ENCODE measurements around the gene ARPC2. TPM values are rescaled to one million over a fixed set of nuclear protein-coding genes. Genes with fewer than 3 reads are reported as not detected.

Gene ARPC2
- polyA plus RNA-seq, 1 experiment: 666 TPM

DNA sequence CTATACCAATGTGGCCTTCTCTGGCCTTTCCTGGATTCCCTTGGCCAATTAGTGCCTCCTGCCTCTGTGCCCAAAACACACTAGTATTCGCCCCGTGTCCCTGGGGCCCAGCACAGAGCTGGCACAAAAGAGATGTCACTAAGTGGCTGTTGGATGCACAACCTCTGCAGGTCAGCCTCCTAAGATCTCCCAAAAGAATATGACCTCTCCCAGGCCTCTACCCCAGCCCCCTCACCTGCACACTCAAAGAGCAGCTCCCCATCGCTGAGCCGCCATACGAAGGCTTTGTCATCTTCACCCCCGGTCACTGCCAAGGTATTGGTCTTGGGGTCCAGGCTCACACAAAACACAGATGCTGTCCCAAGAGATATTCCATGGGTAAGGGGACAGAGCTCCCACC lies 50.3 kb downstream of the ARPC2 start:
- POLR2A ChIA-PET: no interaction called here
- CTCF ChIA-PET: no interaction called here

DNA sequence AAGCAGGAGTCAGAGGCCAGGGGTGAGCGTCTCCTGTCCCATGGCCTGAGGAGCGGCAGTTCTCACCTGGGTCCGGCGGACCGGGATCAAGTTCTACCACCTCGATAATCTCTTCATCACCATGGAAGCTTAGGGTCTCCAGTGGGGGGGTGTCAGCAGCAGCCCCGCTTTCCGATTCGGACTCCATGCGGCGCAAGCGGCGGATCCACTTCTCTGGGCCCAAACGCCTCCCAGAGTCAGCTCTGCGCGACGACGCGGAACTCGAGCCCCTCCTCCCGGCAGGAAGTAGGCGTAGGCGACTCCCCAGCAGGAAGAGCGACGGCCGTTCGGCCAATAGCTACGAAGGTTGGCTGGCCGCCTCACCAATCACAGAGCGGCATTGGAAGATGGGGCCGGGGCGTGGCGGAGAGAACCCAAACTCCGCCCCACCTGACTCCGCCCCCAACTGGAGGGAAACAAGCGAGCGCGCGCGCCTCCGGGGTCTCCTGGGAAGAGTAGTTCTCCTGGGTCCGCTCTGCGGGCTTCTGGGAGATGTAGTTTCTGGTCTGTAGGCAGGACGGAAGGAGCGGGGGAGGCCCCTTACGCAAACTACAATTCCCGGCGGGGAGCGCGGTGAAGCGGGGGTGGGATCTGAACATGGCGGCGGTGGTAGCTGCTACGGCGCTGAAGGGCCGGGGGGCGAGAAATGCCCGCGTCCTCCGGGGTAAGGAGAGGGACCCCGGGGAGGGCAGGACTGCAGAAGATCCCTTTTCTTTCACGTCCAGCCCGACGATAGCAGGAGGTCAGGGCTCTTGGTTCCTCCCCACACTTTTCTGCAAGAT lies 53.1 kb downstream of the ARPC2 start, which contains the start of the genes AAMP and PNKD:
Gene AAMP, minus strand, starts transcription at position 238 of the 821 bp plus-strand sequence. Its CDS starts 51 bp downstream, at position 187.
Gene PNKD, plus strand, starts transcription at position 620 of the 821 bp plus-strand sequence. Its CDS starts 17 bp downstream, at position 637.
- no peaks in the 10 kb centered on the region for H3K27me3 ChIP-seq (ENCODE audit: control insufficient read depth, insufficient read depth, low read length)
- TF ChIP-seq, protein P1, sequence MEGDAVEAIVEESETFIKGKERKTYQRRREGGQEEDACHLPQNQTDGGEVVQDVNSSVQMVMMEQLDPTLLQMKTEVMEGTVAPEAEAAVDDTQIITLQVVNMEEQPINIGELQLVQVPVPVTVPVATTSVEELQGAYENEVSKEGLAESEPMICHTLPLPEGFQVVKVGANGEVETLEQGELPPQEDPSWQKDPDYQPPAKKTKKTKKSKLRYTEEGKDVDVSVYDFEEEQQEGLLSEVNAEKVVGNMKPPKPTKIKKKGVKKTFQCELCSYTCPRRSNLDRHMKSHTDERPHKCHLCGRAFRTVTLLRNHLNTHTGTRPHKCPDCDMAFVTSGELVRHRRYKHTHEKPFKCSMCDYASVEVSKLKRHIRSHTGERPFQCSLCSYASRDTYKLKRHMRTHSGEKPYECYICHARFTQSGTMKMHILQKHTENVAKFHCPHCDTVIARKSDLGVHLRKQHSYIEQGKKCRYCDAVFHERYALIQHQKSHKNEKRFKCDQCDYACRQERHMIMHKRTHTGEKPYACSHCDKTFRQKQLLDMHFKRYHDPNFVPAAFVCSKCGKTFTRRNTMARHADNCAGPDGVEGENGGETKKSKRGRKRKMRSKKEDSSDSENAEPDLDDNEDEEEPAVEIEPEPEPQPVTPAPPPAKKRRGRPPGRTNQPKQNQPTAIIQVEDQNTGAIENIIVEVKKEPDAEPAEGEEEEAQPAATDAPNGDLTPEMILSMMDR (IDR thresholded peaks at IDR 0.05; ENCODE audit: low read depth, low read length): 0 out of 2 replicates have a peak, but pooled peaks have one; percentile 26
- no peaks in the 10 kb centered on the region; the same call in 1 of the 2 replicates for H3K9me3 ChIP-seq (ENCODE audit: control insufficient read depth, insufficient read depth, low read length)
- ChIA-PET CTCF (interaction anchor here (0.6 to 4.9 kb wide), 12 partner anchors 9 to 197 kb away, joined by 3 to 73 read pairs (median 4); partner anchors contain the start of gene TMBIM1), POLR2A (interaction anchor here (0.6 to 3.0 kb wide), 6 partner anchors 11 to 388 kb away, joined by 3 to 17 read pairs (median 4); no protein-coding TSS in a partner anchor)
- peak within 1 kb of the TSS; percentile 65 for H3K27ac ChIP-seq (ENCODE audit: low read depth, low read length)
- DNase-seq (ENCODE audit: low read depth, low spot score): peak; percentile 99
- H3K4me3 ChIP-seq (ENCODE audit: low read depth, low read length): peak within 1 kb of the TSS; percentile 96

More for the DNA sequence above, 50.3 kb downstream of the ARPC2 start:
- TF ChIP-seq, protein P1 (IDR thresholded peaks at IDR 0.05; ENCODE audit: low read depth, low read length): no peak
- Histone ChIP-seq H3K9me3 (ENCODE audit: control insufficient read depth, insufficient read depth, low read length) (no peaks in the 10 kb centered on the region; the same call in 1 of the 2 replicates), H3K27me3 (ENCODE audit: control insufficient read depth, insufficient read depth, low read length) (no peaks in the 10 kb centered on the region), H3K4me3 (ENCODE audit: low read depth, low read length) (no peak overlapping the region), H3K27ac (ENCODE audit: low read depth, low read length) (no peak overlapping the region)
- DNase-seq (ENCODE audit: low read depth, low spot score): no peak

DNA sequence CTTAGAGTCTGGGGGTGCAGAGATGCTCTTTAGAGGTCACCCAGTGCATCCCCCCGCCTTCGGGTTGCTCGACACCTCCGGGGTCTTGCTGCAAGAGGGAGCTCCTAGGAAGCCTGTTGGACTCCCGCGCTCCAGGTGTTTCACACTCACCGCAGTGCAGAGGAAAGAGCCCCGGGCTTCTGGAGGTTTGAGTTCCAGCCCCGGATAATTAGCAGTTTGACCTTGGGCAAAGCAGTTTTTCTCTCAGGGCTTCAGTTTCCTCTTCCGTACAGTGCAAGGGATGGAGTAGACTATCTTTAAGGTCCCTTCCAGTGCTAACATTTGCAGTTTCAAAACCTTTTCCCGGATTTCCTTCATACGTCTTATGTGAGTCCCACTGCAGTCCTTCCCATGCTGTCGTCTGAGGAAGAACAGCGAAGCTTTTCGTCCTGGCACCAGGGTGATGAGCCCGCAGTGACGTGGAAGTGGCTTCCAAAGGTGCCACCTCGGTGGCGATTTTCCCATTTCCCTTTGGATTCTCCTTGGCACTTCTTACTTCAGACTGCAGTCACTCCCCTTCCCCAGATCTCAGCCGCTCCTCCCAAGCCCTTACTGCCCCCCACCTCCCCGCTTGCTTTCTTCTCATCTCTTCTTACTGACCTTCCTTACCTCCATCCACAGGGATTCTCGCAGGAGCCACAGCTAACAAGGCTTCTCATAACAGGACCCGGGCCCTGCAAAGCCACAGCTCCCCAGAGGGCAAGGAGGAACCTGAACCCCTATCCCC lies 53.9 kb downstream of the ARPC2 start:
- CTCF ChIA-PET: interaction anchor here (0.6 to 4.9 kb wide), 16 partner anchors 8 to 196 kb away, joined by 3 to 73 read pairs (median 4); partner anchors contain the start of genes CATIP and TMBIM1
- Histone ChIP-seq H3K27me3 (ENCODE audit: control insufficient read depth, insufficient read depth, low read length) (no peaks in the 10 kb centered on the region), H3K4me3 (ENCODE audit: low read depth, low read length) (peak overlapping the region; percentile 96), H3K27ac (ENCODE audit: low read depth, low read length) (no peak overlapping the region), H3K9me3 (ENCODE audit: control insufficient read depth, insufficient read depth, low read length) (no peaks in the 10 kb centered on the region; the same call in 1 of the 2 replicates)
- POLR2A ChIA-PET: interaction anchor here (0.6 to 3.0 kb wide), 6 partner anchors 12 to 388 kb away, joined by 3 to 17 read pairs (median 4); no protein-coding TSS in a partner anchor
- no peak for DNase-seq (ENCODE audit: low read depth, low spot score)
- TF ChIP-seq, protein P1 (IDR thresholded peaks at IDR 0.05; ENCODE audit: low read depth, low read length): no peak

DNA sequence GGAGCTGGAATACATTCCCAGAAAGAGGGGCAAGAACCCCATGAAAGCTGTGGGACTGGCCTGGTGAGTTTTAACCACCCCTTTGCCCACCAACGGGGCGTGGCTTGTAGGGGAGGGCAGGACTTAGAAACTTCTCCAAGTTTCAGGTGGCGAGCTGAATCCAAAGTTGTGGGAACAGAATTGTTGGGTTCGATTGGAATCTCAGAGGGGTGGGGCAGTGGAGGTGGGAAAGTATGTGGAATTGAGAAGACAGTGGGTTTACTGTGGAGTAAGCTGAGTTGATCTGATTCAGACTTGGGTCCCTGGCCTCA lies 54.5 kb downstream of the ARPC2 start:
- H3K27me3 ChIP-seq (ENCODE audit: control insufficient read depth, insufficient read depth, low read length): no peaks in the 10 kb centered on the region
- ChIA-PET CTCF (interaction anchor here (0.6 to 4.9 kb wide), 16 partner anchors 12 to 202 kb away, joined by 3 to 73 read pairs (median 4); partner anchors contain the start of genes CATIP and TMBIM1), POLR2A (interaction anchor here (3.0 kb wide), 1 partner anchor 15 kb away, joined by 17 read pairs; no protein-coding TSS in a partner anchor)
- DNase-seq (ENCODE audit: low read depth, low spot score): no peak
- H3K27ac ChIP-seq (ENCODE audit: low read depth, low read length): no peak overlapping the region
- H3K4me3 ChIP-seq (ENCODE audit: low read depth, low read length): peak overlapping the region; percentile 96
- TF ChIP-seq, protein P1 (IDR thresholded peaks at IDR 0.05; ENCODE audit: low read depth, low read length): no peak
- H3K9me3 ChIP-seq (ENCODE audit: control insufficient read depth, insufficient read depth, low read length): no peaks in the 10 kb centered on the region; the same call in 1 of the 2 replicates
